UCSD-AML1 (cell line): Measurements from ENCODE around the gene GBF1.
A peak's percentile ranks its signal among the peaks of the same experiment; 100 is the strongest.
"Not testable (repeated sequence)": the region's sequence is repeated elsewhere in the genome, so short reads cannot be mapped to it uniquely, and the experiment has no call there.

Experiments
- DNase-seq: peaks from one replicate; lab custom pipeline; 2025; ENCODE audit not compliant: unreplicated experiment; lab: John Stamatoyannopoulos, UW

Gene GBF1, protein sequence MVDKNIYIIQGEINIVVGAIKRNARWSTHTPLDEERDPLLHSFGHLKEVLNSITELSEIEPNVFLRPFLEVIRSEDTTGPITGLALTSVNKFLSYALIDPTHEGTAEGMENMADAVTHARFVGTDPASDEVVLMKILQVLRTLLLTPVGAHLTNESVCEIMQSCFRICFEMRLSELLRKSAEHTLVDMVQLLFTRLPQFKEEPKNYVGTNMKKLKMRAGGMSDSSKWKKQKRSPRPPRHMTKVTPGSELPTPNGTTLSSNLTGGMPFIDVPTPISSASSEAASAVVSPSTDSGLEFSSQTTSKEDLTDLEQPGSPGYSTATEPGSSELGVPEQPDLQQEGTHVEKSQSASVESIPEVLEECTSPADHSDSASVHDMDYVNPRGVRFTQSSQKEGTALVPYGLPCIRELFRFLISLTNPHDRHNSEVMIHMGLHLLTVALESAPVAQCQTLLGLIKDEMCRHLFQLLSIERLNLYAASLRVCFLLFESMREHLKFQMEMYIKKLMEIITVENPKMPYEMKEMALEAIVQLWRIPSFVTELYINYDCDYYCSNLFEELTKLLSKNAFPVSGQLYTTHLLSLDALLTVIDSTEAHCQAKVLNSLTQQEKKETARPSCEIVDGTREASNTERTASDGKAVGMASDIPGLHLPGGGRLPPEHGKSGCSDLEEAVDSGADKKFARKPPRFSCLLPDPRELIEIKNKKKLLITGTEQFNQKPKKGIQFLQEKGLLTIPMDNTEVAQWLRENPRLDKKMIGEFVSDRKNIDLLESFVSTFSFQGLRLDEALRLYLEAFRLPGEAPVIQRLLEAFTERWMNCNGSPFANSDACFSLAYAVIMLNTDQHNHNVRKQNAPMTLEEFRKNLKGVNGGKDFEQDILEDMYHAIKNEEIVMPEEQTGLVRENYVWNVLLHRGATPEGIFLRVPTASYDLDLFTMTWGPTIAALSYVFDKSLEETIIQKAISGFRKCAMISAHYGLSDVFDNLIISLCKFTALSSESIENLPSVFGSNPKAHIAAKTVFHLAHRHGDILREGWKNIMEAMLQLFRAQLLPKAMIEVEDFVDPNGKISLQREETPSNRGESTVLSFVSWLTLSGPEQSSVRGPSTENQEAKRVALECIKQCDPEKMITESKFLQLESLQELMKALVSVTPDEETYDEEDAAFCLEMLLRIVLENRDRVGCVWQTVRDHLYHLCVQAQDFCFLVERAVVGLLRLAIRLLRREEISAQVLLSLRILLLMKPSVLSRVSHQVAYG (N-terminal part only)

DNA sequence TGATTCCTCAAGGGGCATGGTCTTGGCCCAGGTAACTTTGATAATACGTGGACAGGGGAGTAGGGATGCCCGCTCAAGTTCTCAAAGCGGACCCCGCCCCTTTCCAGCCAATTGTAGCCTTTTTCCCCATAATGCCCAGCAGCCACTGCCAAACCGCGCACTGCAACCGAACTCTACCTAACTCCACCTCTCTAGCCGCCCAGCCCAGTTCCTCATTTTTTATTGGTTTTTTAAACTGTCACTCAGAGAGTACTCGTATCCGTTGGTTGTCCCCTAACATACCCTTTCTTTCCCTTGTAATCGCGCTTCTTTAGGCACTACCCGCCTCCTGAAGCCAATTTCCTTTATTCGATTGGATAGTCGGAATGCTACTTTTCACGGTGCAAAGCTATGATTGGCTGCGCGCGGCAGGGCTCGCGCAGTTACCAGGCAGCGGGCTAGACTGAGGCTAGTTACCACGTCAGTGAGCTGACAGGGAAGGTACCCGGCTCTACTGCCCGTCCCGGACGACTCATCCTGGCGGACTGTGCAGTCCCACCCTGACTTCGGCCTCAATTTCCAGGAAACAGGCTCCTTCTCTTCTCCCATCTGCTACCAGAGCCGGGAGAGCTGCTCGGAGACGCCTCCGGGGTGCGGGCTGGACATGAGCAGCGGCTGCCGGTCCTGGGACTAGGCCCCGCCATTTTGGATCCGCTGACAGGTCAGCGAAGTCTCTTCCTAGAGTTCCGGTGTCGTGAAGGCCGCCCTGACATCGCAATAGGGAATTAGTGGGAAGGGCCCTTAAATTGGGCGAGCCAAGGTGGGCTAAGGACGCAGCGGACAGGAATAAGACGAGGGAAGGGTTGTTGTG is at the start of gene GBF1:
GBF1 (plus strand) TSS at position 451 of the 850 bp plus-strand sequence. CDS start 13,407 bp downstream, outside the sequence.
- peak; percentile 94 for DNase-seq

DNA sequence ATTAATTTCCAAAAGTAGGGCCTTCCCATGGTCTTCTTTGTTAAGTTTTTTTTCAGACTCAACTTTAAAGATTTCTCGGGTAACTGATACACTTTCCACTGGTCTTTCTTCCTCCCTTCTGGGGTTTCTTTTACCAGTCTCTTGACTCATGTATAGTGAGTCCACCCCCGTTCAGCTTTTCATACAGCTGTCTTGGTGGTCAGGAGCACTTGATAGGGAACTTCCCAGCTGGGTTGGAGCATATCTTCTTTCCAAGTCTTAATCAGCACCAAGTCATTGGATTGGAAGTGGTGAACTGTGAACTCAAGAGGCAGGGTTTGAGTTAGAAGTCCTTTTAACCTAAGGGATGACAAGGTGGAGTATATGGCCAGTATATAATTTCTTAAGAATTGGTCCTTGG is 48.4 kb upstream of the GBF1 start:
- no peak for DNase-seq

DNA sequence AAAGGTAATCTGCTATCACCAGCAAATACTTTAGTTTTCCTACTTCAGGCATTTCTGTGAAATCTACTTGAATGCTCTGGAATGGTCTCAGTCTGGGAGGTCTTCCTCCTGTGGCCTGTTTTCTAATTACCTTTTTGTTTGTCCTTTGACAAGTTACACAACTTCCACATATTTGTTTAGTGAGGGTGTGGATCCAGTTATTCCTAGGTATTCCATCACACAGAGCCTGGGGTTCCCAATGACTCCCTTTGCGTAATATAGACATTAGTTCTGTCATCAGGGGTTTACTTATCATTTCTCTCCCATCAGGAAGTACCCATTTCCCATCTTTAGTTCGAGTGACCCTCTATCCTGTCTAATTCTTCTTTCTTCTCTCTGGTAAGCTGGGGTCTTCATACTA is 47.3 kb upstream of the GBF1 start:
- DNase-seq = no peak

- DNase-seq = no peak
Measured at GRCh38 chr10:102200751-102201640, 44.3 kb upstream of the GBF1 start.

DNA sequence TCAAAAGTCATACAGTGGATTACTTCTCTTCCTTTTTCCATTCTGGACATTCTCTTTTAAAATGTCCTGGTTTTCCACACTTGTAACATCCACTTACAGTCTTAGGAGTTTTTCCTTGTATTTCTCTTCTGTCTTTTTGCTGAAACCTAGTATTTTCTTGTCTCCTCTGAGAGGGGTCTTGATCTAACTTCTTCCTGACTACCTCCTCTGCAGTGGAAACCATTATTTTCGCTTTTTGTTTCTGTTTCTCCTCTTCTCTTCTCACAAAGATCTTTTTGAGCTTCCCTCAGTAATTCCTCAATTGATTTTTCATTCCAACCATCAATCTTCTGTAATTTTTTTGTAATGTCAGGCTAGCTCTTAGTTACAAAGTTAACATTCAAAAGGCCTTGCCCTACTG is 42.9 kb upstream of the GBF1 start:
- DNase-seq = no peak

DNA sequence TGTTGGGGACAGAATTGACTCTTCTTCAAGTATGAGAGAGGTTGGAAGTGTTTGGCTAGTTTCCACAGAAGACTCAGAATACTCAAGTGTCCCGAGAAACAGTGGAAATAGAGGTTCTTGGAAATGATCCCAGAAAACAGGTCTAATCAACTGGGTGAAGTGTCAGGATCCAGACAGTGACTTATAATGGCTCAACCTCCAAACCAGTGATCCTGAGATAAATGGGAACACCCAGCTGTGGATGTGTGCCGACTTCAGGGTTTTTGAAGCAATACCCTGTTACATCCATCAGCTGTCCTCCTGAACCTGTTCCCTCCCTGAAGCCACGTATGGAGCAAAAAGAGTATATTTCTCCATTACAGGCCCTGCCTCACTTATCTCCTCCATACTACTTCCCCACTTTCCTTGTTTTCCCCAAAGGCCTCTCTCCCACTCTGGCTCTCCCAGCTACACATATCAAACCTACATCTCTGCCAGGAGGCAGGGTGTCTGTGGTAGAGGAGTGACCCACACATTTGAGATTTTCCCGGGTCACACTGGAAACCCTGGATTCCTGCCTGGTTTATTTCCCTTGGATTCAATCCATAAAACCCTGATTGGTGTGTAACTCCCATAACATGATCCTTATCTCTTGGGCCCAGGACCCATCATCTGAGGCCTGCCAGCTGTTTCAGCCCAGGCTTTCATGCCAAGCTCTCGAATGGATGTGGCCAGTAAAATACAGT is 36.9 kb upstream of the GBF1 start:
- no peak for DNase-seq

GRCh38 chr10:102211615-102212299 is 33.6 kb upstream of the GBF1 start:
- no peak for DNase-seq

DNA sequence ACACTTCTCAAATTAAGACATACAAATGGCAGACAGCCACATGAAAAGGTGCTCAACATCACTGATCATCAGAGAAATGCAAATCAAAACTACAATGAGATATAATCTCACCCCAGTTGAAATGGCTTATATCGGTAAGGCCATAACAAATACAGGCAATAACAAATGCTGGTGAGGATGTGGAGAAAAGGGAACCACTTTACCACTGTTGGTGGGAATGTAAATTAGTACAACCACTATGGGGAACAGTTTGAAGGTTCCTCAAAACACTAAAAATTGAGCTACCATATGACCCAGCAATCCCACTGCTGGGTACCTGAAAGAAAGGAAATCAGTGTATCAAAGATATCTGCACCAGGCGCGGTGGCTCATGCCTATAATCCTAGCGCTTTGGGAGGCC is 31.7 kb upstream of the GBF1 start:
- not testable (repeated sequence) for DNase-seq

GRCh38 chr10:102219370-102219769 is 26.0 kb upstream of the GBF1 start:
- no peak for DNase-seq

GRCh38 chr10:102220612-102221011 is 24.7 kb upstream of the GBF1 start:
- DNase-seq = no peak

- DNase-seq = no peak
Measured at GRCh38 chr10:102222797-102223196, 22.5 kb upstream of the GBF1 start.

DNA sequence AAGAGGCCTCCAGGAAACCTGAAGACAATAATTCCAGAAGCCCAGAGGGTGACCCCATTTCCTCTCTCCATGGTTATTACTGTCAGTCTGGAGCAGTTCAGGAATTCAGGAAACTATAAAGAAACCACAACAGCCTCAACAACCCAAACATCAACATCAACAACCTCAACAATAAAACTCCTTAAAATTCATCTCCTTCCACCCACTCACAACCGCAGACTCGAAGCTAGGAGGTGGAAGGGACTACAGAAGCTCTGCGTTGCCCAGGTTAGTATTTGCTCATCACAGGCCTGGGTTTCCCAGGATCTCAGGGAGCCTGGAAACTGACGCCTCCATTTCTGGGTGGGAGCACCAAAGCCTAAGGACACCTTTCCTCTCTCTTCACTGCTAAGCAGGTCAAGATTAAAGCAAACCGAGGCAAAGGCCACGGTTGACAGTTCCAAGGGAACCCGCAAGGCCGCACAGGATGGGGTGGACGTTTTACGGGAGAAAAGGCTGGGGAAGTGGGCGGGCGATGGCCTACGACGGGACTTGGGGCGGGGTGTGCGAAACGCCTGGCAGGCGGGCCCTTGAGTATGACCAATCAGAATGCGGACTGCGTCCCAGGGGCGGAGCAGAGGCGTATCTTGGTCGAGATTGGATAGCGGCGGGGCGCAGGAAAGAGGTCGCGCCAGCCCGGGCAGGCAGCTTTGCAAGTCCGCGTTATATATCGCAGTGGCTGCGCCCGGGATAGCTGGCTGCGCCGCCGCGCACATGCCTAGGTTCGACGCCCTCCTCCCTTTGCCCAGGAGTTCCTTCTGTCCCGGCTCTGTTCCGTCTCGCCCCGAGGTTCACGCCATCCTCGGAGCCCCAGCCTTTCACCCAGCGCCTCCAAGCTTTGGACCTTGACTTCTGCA is 19.4 kb upstream of the GBF1 start, which contains the start of gene ELOVL3:
ELOVL3 (plus strand) TSS at position 654 of the 896 bp plus-strand sequence. CDS start 250 bp downstream, outside the sequence.
- DNase-seq = peak; percentile 93

- no peak for DNase-seq
Measured at GRCh38 chr10:102226542-102226870, 18.8 kb upstream of the GBF1 start.

DNA sequence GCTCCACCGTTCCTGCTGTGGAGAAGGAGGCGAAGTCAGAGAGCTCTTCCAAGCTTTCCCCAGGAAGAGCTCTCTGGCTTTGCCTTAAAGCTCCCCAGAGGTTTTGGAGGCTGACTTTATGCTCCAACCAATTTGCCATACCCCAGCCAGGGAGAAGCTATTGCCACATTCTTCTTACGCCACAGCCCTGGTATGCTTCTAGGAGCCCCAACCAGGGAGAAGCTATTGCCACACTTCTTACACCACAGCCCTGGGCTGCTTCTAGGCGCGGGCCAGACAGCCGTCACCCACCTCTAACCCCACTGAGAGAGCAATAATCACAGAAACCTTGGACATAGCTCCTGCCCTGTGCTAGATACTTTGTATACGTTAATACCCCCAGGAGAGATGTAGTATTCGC is 18.3 kb upstream of the GBF1 start:
- DNase-seq = no peak

DNA sequence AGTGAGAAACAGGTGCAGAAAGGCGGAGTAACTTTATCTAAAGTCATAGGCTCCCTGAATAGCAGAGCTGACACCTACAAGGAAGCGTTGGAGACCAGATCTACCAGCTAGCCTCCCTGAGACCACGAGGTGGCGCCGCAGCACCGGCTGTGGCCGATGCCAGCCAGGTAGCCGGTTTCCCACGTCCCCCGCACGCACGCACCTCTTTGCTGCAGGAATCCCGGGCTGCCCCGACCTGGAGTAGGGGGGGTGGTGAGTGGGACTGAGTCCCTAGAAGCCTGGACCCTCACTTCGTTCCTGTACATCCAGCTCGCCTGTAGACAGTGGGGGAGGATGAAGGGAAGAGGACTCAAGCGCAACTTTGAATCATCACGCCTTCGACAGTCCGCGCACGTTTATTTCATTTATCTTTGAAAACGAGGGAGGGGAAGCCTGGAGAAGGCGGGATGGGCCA is 15.5 kb upstream of the GBF1 start:
- peak; percentile 78 for DNase-seq

DNA sequence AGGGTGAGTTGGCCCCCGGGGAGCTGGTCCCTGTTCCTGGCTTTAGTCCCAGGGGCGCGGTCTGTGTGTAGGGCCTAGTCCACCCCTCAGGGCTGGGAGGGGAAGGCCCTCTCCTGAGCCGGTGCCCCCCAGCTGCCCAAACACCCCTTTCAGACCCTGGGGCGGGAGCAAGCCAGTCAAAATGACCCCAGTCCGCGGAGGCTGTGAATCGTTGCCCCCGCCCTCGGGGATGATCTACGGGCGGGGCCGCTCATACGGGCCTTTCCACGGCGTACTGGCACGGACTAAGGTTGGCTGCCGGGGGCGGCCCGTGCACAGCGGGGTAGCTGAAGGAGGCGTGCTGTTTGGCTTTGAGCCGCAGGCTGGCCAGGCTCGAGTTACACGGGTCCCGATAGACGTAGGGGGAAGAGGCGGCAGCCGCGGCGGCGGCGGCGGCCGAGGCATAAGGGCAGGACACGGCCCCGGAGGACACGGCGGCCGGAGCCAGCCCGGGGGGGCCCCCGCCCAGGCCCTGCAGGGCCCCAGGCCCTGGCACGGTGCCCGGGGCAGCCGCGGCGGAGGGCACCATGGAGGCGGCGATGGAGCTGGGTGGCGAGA is 15.0 kb upstream of the GBF1 start:
- no peak for DNase-seq
